ENCODE results near the gene MYCN. TPM values are rescaled to one million over a fixed set of nuclear protein-coding genes. Genes with fewer than 3 reads are reported as not detected.

The MYCN gene
- total RNA-seq, 1 experiment from 2014 or later = 54.4 TPM

DNA sequence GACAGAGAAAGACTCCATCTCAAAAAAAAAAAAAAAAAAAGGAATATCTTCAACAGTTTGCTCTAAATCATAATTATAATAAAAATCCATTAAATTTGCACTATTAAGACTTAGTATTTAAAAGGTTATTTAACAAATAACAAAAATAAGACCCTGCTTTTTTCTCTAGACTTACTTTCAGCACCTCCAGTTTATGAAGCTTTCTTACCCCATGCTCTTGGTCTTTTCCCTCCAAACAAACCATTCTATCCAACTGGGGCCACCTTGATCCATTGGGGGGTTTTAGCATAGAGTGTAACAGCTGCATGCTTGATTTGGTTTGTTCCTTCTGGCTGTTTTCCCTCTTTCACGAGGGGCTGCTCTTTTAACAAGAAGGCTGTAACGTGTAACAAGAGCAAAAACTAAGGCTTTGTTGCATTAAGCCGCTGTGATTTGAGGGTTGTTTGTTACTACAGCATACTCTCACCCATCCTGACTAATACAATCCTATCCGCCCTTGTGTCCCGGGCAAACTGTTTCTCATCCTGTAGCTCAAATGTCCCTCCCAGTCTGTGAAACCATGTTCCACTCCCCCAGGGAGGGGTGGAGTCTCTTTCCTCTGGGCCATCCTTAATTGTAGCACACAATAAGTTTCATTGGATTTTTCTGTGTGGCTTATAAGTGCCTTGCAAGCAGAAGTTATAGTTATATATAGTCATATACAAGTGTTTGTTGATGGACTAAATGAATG lies 9.6 kb upstream of the MYCN start:
- Mint-ChIP-seq H3K36me3 (ENCODE audit: insufficient read depth, unreplicated experiment) (no peaks in the 10 kb centered on the region), H3K4me3 (ENCODE audit: unreplicated experiment) (no peak overlapping the region), H3K27me3 (ENCODE audit: insufficient read depth, unreplicated experiment) (no peaks in the 10 kb centered on the region), H3K4me1 (ENCODE audit: low read depth, unreplicated experiment) (peaks cover 13% of the 10 kb centered on the region), H3K9me3 (ENCODE audit: unreplicated experiment) (no peaks in the 10 kb centered on the region), H3K27ac (ENCODE audit: unreplicated experiment) (no peak overlapping the region)
- intact Hi-C loops (cut with micrococcal nuclease; ENCODE audit: unreplicated experiment) = no loop called here
- Histone ChIP-seq H3K4me1 (peaks cover 6% of the 10 kb centered on the region; the same call in 1 of the 2 replicates), H3K36me3 (ENCODE audit: control insufficient read depth, insufficient read depth, low read length) (no peaks in the 10 kb centered on the region), H3K4me3 (ENCODE audit: low read depth, low read length) (no peak overlapping the region), H3K9me3 (no peaks in the 10 kb centered on the region), H3K27me3 (replicated peaks; ENCODE audit: control insufficient read depth, insufficient read depth, low read length) (no peaks in the 10 kb centered on the region)
- DNase-seq = no peak
- BruUV-seq (replicated peaks) = no TSS peak
- POLR2A ChIA-PET = no interaction called here
- TF ChIP-seq CTCF (IDR thresholded peaks at IDR 0.05; ENCODE audit: insufficient read depth in 1 of 2, low read depth in 1 of 2, low read length in 1 of 2, severe bottlenecking in 1 of 2, unreplicated experiment in 1 of 2) = no peak
- CTCF ChIA-PET = no interaction called here

GRCh38 chr2:15931319-15931890 lies 8.9 kb upstream of the MYCN start:
- no peak for TF ChIP-seq CTCF (IDR thresholded peaks at IDR 0.05; ENCODE audit: insufficient read depth in 1 of 2, low read depth in 1 of 2, low read length in 1 of 2, severe bottlenecking in 1 of 2, unreplicated experiment in 1 of 2)
- H3K27ac Mint-ChIP-seq (ENCODE audit: unreplicated experiment) = no peak overlapping the region
- ChIA-PET CTCF (no interaction called here), POLR2A (no interaction called here)
- no peaks in the 10 kb centered on the region for H3K36me3 ChIP-seq (ENCODE audit: control insufficient read depth, insufficient read depth, low read length)
- no peaks in the 10 kb centered on the region for H3K27me3 Mint-ChIP-seq (ENCODE audit: insufficient read depth, unreplicated experiment)
- no peak overlapping the region for H3K4me3 Mint-ChIP-seq (ENCODE audit: unreplicated experiment)
- intact Hi-C loops (cut with micrococcal nuclease; ENCODE audit: unreplicated experiment) = no loop called here
- BruUV-seq (replicated peaks) = no TSS peak
- peaks cover 13% of the 10 kb centered on the region for H3K4me1 Mint-ChIP-seq (ENCODE audit: low read depth, unreplicated experiment)
- no peaks in the 10 kb centered on the region for H3K9me3 ChIP-seq
- no peak overlapping the region for H3K4me3 ChIP-seq (ENCODE audit: low read depth, low read length)
- no peaks in the 10 kb centered on the region for H3K36me3 Mint-ChIP-seq (ENCODE audit: insufficient read depth, unreplicated experiment)
- no peaks in the 10 kb centered on the region for H3K9me3 Mint-ChIP-seq (ENCODE audit: unreplicated experiment)
- no peak for DNase-seq
- H3K27me3 ChIP-seq (replicated peaks; ENCODE audit: control insufficient read depth, insufficient read depth, low read length) = no peaks in the 10 kb centered on the region
- H3K4me1 ChIP-seq = peaks cover 6% of the 10 kb centered on the region; the same call in 1 of the 2 replicates

DNA sequence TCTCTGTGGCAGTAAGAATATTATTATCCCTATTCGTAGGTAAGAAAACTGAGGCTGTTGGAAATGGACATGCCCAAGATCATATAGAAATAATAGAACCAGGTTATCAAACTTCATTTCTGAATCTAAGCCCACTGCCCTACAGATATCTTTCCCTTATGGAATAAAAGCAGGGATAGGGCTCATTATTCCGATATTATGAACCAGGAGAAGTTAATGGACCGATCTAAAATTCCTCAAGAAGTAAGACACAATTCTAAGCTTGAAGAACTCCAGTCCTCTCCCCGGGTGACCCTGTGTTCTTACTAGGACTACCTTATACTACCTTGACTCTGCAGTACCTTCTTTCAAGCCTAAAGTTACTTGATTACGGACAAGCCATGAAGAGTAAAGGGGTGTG lies 8.4 kb upstream of the MYCN start:
- Histone ChIP-seq H3K9me3 (no peaks in the 10 kb centered on the region), H3K4me3 (ENCODE audit: low read depth, low read length) (no peak overlapping the region), H3K27me3 (replicated peaks; ENCODE audit: control insufficient read depth, insufficient read depth, low read length) (no peaks in the 10 kb centered on the region), H3K4me1 (peaks cover 6% of the 10 kb centered on the region; the same call in 1 of the 2 replicates), H3K36me3 (ENCODE audit: control insufficient read depth, insufficient read depth, low read length) (no peaks in the 10 kb centered on the region)
- DNase-seq = no peak
- intact Hi-C loops (cut with micrococcal nuclease; ENCODE audit: unreplicated experiment) = no loop called here
- POLR2A ChIA-PET = no interaction called here
- Mint-ChIP-seq H3K9me3 (ENCODE audit: unreplicated experiment) (no peaks in the 10 kb centered on the region), H3K4me1 (ENCODE audit: low read depth, unreplicated experiment) (peaks cover 13% of the 10 kb centered on the region), H3K36me3 (ENCODE audit: insufficient read depth, unreplicated experiment) (no peaks in the 10 kb centered on the region), H3K4me3 (ENCODE audit: unreplicated experiment) (no peak overlapping the region), H3K27ac (ENCODE audit: unreplicated experiment) (no peak overlapping the region), H3K27me3 (ENCODE audit: insufficient read depth, unreplicated experiment) (no peaks in the 10 kb centered on the region)
- BruUV-seq (replicated peaks) = no TSS peak
- CTCF ChIA-PET = no interaction called here
- no peak for TF ChIP-seq CTCF (IDR thresholded peaks at IDR 0.05; ENCODE audit: insufficient read depth in 1 of 2, low read depth in 1 of 2, low read length in 1 of 2, severe bottlenecking in 1 of 2, unreplicated experiment in 1 of 2)

Measured in Caco-2 (cell line).